ENCODE measurements around the gene MORC4. TPM values are rescaled to one million over a fixed set of nuclear protein-coding genes. Genes with fewer than 3 reads are reported as not detected.

MORC4 gene
- total RNA-seq, 2 experiments from 2014 or later = 6.8 to 11.5 TPM

GRCh38 chrX:106898462-106898861 is 101.5 kb downstream of the MORC4 start:
- BruUV-seq (replicated peaks) = no TSS peak
- Histone ChIP-seq H3K36me3 (ENCODE audit: insufficient read depth, low read length) (no peaks in the 10 kb centered on the region), H3K4me2 (ENCODE audit: low read length) (no peak overlapping the region), H3K9me2 (ENCODE audit: insufficient read depth, low read length) (no peaks in the 10 kb centered on the region), H3K4me1 (ENCODE audit: insufficient read depth, low read length, poor library complexity, severe bottlenecking) (no peaks in the 10 kb centered on the region), H2AFZ (ENCODE audit: low read length) (no peak overlapping the region), H3K4me3 (ENCODE audit: low read depth, low read length, poor library complexity, severe bottlenecking) (no peak overlapping the region), H3K79me2 (ENCODE audit: insufficient read depth, low read depth, low read length) (no peaks in the 10 kb centered on the region), H4K20me1 (ENCODE audit: insufficient read depth, low read length) (no peaks in the 10 kb centered on the region), H3K27ac (ENCODE audit: low read depth, low read length, poor library complexity, severe bottlenecking) (no peak overlapping the region), H3K9me3 (ENCODE audit: low read length) (no peaks in the 10 kb centered on the region)
- peak; percentile 53 for DNase-seq (ENCODE audit: low spot score)
- intact Hi-C loops (cut with micrococcal nuclease; ENCODE audit: unreplicated experiment) = loop anchor here (5.0 to 10.0 kb wide), 3 partner anchors 529 to 996 kb away; no protein-coding TSS in a partner anchor
- no peak for TF ChIP-seq EZH2phosphoT487 (IDR thresholded peaks at IDR 0.05; ENCODE audit: borderline replicate concordance, low read depth, low read length)
- TF ChIP-seq CTCF (conservative IDR thresholded peaks at IDR 0.05; ENCODE audit: low read length) = peak; percentile 70
- ChIA-PET POLR2A (interaction anchor here (0.6 to 1.1 kb wide), 3 partner anchors 19 to 88 kb away, joined by 3 to 4 read pairs (median 4); no protein-coding TSS in a partner anchor), CTCF (ENCODE audit: unreplicated experiment) (no interaction called here)

GRCh38 chrX:106897259-106897658 is 102.8 kb downstream of the MORC4 start:
- no peak overlapping the region for H2AFZ ChIP-seq (ENCODE audit: low read length)
- no peaks in the 10 kb centered on the region for H3K36me3 ChIP-seq (ENCODE audit: insufficient read depth, low read length)
- CTCF ChIA-PET (ENCODE audit: unreplicated experiment) = no interaction called here
- DNase-seq (ENCODE audit: low spot score) = no peak
- H3K4me2 ChIP-seq (ENCODE audit: low read length) = no peak overlapping the region
- H4K20me1 ChIP-seq (ENCODE audit: insufficient read depth, low read length) = no peaks in the 10 kb centered on the region
- no peaks in the 10 kb centered on the region for H3K9me2 ChIP-seq (ENCODE audit: insufficient read depth, low read length)
- BruUV-seq (replicated peaks) = no TSS peak
- POLR2A ChIA-PET = interaction anchor here (0.8 to 1.1 kb wide), 2 partner anchors 18 to 768 kb away, joined by 3 to 4 read pairs; no protein-coding TSS in a partner anchor
- H3K9me3 ChIP-seq (ENCODE audit: low read length) = no peaks in the 10 kb centered on the region
- H3K4me1 ChIP-seq (ENCODE audit: insufficient read depth, low read length, poor library complexity, severe bottlenecking) = no peaks in the 10 kb centered on the region
- no peak overlapping the region for H3K4me3 ChIP-seq (ENCODE audit: low read depth, low read length, poor library complexity, severe bottlenecking)
- no peaks in the 10 kb centered on the region for H3K79me2 ChIP-seq (ENCODE audit: insufficient read depth, low read depth, low read length)
- TF ChIP-seq EZH2phosphoT487 (IDR thresholded peaks at IDR 0.05; ENCODE audit: borderline replicate concordance, low read depth, low read length) (no peak), CTCF (conservative IDR thresholded peaks at IDR 0.05; ENCODE audit: low read length) (no peak)
- intact Hi-C loops (cut with micrococcal nuclease; ENCODE audit: unreplicated experiment) = loop anchor here (5.0 to 10.0 kb wide), 3 partner anchors 530 to 998 kb away; no protein-coding TSS in a partner anchor
- no peak overlapping the region for H3K27ac ChIP-seq (ENCODE audit: low read depth, low read length, poor library complexity, severe bottlenecking)

GRCh38 chrX:106894978-106895452 is 105.0 kb downstream of the MORC4 start:
- H3K4me2 ChIP-seq (ENCODE audit: low read length) = no peak overlapping the region
- no peaks in the 10 kb centered on the region for H3K4me1 ChIP-seq (ENCODE audit: insufficient read depth, low read length, poor library complexity, severe bottlenecking)
- CTCF ChIA-PET (ENCODE audit: unreplicated experiment) = no interaction called here
- no peak overlapping the region for H3K27ac ChIP-seq (ENCODE audit: low read depth, low read length, poor library complexity, severe bottlenecking)
- H3K9me3 ChIP-seq (ENCODE audit: low read length) = no peaks in the 10 kb centered on the region
- no peaks in the 10 kb centered on the region for H4K20me1 ChIP-seq (ENCODE audit: insufficient read depth, low read length)
- BruUV-seq (replicated peaks) = no TSS peak
- no peaks in the 10 kb centered on the region for H3K79me2 ChIP-seq (ENCODE audit: insufficient read depth, low read depth, low read length)
- no peaks in the 10 kb centered on the region for H3K36me3 ChIP-seq (ENCODE audit: insufficient read depth, low read length)
- intact Hi-C loops (cut with micrococcal nuclease; ENCODE audit: unreplicated experiment) = loop anchor here (5.0 to 10.0 kb wide), 3 partner anchors 532 to 1000 kb away; no protein-coding TSS in a partner anchor
- POLR2A ChIA-PET = interaction anchor here (0.9 kb wide), 1 partner anchor 29 kb away, joined by 3 read pairs; no protein-coding TSS in a partner anchor
- H3K9me2 ChIP-seq (ENCODE audit: insufficient read depth, low read length) = no peaks in the 10 kb centered on the region
- H2AFZ ChIP-seq (ENCODE audit: low read length) = no peak overlapping the region
- no peak for TF ChIP-seq EZH2phosphoT487 (IDR thresholded peaks at IDR 0.05; ENCODE audit: borderline replicate concordance, low read depth, low read length)
- TF ChIP-seq CTCF (conservative IDR thresholded peaks at IDR 0.05; ENCODE audit: low read length) = no peak
- no peak overlapping the region for H3K4me3 ChIP-seq (ENCODE audit: low read depth, low read length, poor library complexity, severe bottlenecking)
- no peak for DNase-seq (ENCODE audit: low spot score)

Measured in OCI-LY7 (cell line).